Measurements from ENCODE around the gene HOXA6.

DNA sequence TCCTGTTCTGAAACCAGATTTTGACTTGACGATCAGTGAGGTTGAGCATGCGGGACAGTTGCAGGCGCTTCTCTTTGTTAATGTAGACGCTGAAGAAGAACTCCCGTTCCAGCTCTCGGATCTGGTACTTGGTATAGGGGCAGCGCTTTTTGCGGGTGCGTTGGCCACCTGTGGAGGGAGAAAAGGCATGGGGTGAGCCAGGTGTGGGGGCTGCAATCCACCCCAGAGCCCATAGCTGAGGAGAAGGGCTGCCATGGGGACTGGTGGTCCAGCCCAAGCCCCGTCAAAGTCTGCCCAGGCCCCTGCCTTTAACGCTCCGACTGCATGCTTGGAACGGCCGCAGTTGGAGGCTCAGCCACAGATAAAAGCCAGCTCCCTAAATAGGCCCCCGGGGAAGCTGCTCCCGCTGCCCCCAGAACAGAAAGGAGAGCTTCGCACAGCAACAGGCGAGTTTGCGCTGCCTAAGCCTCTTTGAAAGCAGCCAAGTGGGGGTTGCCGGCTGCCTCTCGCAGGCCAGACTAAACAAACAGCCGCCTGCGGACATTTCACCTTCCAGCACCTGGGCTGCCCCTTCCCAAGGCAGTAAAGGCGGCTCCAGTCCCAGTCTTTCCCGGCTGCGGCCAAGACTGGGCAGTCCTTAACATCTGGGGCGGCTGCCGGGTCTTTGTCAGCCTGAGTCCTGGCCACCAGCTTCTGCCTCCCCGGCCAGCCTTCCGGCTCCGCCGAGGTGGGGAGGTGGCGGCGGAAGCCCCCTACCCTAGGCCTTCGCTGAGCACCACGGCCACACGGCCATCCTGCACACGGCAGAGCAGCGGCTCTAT is 35.5 kb upstream of the HOXA6 start:
- TF ChIP-seq, protein P1, sequence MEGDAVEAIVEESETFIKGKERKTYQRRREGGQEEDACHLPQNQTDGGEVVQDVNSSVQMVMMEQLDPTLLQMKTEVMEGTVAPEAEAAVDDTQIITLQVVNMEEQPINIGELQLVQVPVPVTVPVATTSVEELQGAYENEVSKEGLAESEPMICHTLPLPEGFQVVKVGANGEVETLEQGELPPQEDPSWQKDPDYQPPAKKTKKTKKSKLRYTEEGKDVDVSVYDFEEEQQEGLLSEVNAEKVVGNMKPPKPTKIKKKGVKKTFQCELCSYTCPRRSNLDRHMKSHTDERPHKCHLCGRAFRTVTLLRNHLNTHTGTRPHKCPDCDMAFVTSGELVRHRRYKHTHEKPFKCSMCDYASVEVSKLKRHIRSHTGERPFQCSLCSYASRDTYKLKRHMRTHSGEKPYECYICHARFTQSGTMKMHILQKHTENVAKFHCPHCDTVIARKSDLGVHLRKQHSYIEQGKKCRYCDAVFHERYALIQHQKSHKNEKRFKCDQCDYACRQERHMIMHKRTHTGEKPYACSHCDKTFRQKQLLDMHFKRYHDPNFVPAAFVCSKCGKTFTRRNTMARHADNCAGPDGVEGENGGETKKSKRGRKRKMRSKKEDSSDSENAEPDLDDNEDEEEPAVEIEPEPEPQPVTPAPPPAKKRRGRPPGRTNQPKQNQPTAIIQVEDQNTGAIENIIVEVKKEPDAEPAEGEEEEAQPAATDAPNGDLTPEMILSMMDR (IDR thresholded peaks at IDR 0.05), result no peak
- no peak for TF ChIP-seq ZFX (IDR thresholded peaks at IDR 0.05; ENCODE audit: borderline replicate concordance)

All from 22Rv1 (cell line).